Calu3 (cell line): ENCODE measurements around the gene SAP30. TPM values are rescaled to one million over a fixed set of nuclear protein-coding genes. Genes with fewer than 3 reads are reported as not detected.

Experiments
- Bru-seq: library from RNA; stranded (reverse); fragments of 400-500 nt; gene quantifications from one replicate; lab custom pipeline; 2021; lab: Mats Ljungman, UMichigan
- BruChase-seq, 2 experiments: library from RNA; stranded (reverse); fragments of 400-500 nt; gene quantifications; one replicate each; lab custom pipeline; 2021; lab: Mats Ljungman, UMichigan
- BruUV-seq: library from RNA; stranded (reverse); fragments of 400-500 nt; replicated peaks from 2 replicates; lab custom pipeline; 2021; lab: Mats Ljungman, UMichigan
- CTCF ChIA-PET: fragments of 300-600 bp; sonication (Branson Sonifier 250); formaldehyde crosslinking; loops from one replicate; lab custom pipeline; 2022; ENCODE audit warnings: antibody characterized with exemption; lab: Charles Lee
- DNase-seq: peaks from one replicate; pipeline ENCODE4 v3.0.0; 2022
- H3K27ac Mint-ChIP-seq: one replicate; pipeline ENCODE4 v1.8.0; 2022; ENCODE audit warnings: mixed read lengths; ENCODE audit not compliant: unreplicated experiment
- H3K27me3 Mint-ChIP-seq: one replicate; pipeline ENCODE4 v1.8.0; 2022; ENCODE audit warnings: mixed read lengths; ENCODE audit not compliant: unreplicated experiment
- H3K36me3 Mint-ChIP-seq: one replicate; pipeline ENCODE4 v1.8.0; 2022; ENCODE audit warnings: mild to moderate bottlenecking, moderate library complexity, mixed read lengths; ENCODE audit not compliant: insufficient read depth, unreplicated experiment
- H3K4me1 Mint-ChIP-seq: one replicate; pipeline ENCODE4 v1.8.0; 2022; ENCODE audit warnings: mild to moderate bottlenecking, low read depth, mixed read lengths; ENCODE audit not compliant: unreplicated experiment
- H3K4me3 Mint-ChIP-seq: one replicate; pipeline ENCODE4 v1.8.0; 2022; ENCODE audit warnings: mild to moderate bottlenecking, low read depth, moderate library complexity, mixed read lengths; ENCODE audit not compliant: unreplicated experiment
- H3K9me3 Mint-ChIP-seq: one replicate; pipeline ENCODE4 v1.8.0; 2022; ENCODE audit warnings: low read depth, mixed read lengths; ENCODE audit not compliant: unreplicated experiment
- intact Hi-C: fragments of 100-400 bp; cut with micrococcal nuclease; formaldehyde crosslinking; loops from one replicate; pipeline ENCODE4 v1.10.0; 2022; ENCODE audit not compliant: unreplicated experiment
- long read RNA-seq: library from polyadenylated mRNA; stranded (forward); transcript quantifications from one replicate; pipeline ENCODE4 v2.0.0, GENCODE V29; 2022
- total RNA-seq: library from RNA; stranded (reverse); gene quantifications from 2 replicates; pipeline ENCODE4 v1.2.3, GENCODE V29; 2022
- TF ChIP-seq, protein P1 (sequence below): fragments of 200-600 bp; IDR thresholded peaks from one replicate; pipeline ENCODE4 v1.8.0; 2022; ENCODE audit warnings: antibody characterized with exemption; ENCODE audit not compliant: unreplicated experiment

The SAP30 gene, protein sequence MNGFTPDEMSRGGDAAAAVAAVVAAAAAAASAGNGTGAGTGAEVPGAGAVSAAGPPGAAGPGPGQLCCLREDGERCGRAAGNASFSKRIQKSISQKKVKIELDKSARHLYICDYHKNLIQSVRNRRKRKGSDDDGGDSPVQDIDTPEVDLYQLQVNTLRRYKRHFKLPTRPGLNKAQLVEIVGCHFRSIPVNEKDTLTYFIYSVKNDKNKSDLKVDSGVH
- total RNA-seq (10.6 and 12.7 TPM in 2 replicates), Bru-seq, nascent RNA (percentile 47 among the genes with signal in this experiment), BruChase-seq, experiment 1, labeled RNA remaining after a 6-hour chase (percentile 55 among the genes with signal in this experiment), BruChase-seq, experiment 2, labeled RNA remaining after a 2-hour chase (percentile 65 among the genes with signal in this experiment)
- long read RNA-seq, transcript SAP30-201 (4 exons, 1,108 nt): major isoform, 27 of 29 reads
- long read RNA-seq, partial matches to known transcripts: 2 of 29 reads
- long read RNA-seq, other reads (novel, unspliced or antisense): 0 of 29 reads

DNA sequence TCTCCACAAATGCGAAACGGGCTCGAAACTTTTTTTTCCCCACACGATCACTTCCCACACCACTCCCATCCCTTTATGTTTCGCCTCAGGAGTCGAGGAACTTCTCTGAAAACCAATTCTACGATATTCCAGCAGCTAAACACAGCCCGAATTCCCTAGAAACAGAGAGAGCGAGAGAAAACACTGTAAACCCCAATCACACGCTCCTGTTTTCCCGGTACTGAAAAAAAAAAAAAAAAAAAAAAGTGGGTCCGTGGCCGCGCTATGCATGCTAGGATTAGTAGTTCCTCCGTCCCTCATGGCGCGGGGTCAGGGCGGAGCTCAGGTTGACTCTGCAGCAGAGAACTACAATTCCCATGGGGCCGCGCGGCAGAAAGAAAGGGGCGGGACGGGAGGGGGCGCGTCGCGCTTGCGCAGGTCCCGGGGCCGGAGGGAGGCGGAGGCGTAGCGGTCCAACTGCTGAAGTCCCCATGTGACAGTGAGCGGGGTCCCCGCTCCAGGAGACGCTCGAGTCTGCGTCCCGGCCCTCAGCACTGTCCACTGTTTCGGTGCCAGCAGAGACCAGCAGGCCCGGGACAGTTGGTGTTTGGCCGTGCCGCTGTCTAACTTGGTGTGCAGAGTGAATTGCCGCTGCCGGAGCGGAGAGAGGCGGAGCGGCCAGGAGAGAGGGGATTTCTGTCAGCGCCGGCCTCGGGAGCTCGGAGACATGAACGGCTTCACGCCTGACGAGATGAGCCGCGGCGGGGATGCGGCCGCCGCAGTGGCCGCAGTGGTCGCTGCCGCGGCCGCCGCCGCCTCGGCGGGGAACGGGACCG is at the start of gene SAP30:
TSS of gene SAP30 (plus strand) at position 478 of the 815 bp plus-strand sequence. CDS start at position 707, 229 bp downstream.
- BruUV-seq: no TSS peak
- CTCF ChIA-PET: interaction anchor here (0.6 to 1.2 kb wide), 7 partner anchors 36 to 1471 kb away, joined by 3 to 12 read pairs (median 5); partner anchors contain the start of gene HMGB2
- H3K9me3 Mint-ChIP-seq: no peaks in the 10 kb centered on the region
- intact Hi-C loops: loop anchor here (5.0 kb wide), 1 partner anchor 42 kb away; no protein-coding TSS in a partner anchor
- TF ChIP-seq, protein P1, sequence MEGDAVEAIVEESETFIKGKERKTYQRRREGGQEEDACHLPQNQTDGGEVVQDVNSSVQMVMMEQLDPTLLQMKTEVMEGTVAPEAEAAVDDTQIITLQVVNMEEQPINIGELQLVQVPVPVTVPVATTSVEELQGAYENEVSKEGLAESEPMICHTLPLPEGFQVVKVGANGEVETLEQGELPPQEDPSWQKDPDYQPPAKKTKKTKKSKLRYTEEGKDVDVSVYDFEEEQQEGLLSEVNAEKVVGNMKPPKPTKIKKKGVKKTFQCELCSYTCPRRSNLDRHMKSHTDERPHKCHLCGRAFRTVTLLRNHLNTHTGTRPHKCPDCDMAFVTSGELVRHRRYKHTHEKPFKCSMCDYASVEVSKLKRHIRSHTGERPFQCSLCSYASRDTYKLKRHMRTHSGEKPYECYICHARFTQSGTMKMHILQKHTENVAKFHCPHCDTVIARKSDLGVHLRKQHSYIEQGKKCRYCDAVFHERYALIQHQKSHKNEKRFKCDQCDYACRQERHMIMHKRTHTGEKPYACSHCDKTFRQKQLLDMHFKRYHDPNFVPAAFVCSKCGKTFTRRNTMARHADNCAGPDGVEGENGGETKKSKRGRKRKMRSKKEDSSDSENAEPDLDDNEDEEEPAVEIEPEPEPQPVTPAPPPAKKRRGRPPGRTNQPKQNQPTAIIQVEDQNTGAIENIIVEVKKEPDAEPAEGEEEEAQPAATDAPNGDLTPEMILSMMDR: no peak
- H3K36me3 Mint-ChIP-seq: peaks cover 32% of the 10 kb centered on the region
- H3K4me3 Mint-ChIP-seq: peak within 1 kb of the TSS; percentile 87
- peak; percentile 91 for DNase-seq
- peak within 1 kb of the TSS; percentile 26 for H3K27ac Mint-ChIP-seq
- no peaks in the 10 kb centered on the region for H3K27me3 Mint-ChIP-seq
- H3K4me1 Mint-ChIP-seq: peaks cover 9% of the 10 kb centered on the region

DNA sequence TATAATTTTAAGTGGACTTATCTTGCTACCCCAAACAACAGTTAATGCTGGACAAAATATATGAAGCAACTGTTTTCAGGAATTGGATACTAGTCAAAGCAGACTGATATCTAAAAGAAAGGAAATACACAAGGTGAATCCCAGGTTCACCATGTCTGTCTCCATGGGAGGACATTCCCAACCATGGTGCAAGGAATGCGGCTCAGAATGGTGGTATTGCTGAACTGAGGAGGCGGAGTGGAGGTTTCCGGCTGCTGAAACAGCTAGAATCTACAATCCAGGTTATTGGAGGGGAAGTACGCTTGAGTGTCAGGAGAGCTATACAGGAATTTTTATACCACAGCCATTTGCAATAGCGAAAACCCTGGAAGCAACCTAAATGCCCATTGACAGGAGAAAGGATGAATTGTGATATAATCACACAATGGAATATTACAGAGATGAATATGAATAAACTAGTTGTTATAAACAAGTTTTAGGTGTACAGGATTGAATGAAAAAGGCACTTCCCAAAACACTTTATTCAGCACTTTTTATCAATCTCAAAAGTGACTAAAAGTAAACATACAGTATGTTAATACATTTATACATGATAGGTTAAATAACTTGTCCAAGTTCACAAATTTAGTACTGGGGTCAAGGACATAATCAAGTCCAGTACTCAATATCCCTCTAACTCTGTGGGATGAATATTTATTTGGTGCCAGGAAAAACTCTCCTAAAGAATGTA is 45.6 kb upstream of the SAP30 start:
- Mint-ChIP-seq H3K36me3 (peaks cover 6% of the 10 kb centered on the region), H3K4me1 (no peaks in the 10 kb centered on the region), H3K4me3 (no peak overlapping the region), H3K9me3 (no peaks in the 10 kb centered on the region), H3K27ac (no peak overlapping the region), H3K27me3 (no peaks in the 10 kb centered on the region)
- TF ChIP-seq, protein P1: no peak
- DNase-seq: no peak
- CTCF ChIA-PET: interaction anchor here (1.0 kb wide), 1 partner anchor 24 kb away, joined by 3 read pairs; no protein-coding TSS in a partner anchor
- BruUV-seq: no TSS peak
- intact Hi-C loops: no loop called here

DNA sequence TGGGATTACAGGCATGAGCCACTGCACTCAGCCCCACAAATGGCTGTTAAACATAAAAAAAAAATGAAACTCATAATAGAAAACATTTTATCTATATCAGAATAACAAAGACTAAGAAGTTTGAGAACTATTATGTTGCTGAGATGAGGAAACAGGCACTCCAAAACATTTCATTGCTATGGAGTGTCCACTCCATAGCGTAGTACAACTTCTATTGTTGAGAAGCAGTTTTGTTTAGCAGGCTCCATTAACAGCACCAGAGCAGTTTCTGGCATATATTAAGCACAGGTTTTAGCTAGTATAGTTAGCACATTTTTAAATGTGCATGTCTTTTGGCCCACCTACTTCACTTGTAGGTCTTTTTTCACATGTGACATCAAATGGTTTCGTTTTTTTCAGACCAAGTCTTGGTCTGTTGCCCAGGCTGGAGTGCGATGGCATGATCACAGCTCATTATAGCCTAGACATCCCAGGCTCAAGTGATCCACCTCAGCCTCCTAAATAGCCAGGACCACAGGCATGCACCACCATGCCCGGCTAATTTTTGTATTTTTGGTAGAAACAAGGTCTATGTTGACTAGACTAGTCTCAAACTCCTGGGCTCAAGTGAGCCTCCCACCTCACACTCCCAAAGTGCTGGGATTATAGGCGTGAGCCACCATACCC is 42.4 kb upstream of the SAP30 start:
- peaks cover 9% of the 10 kb centered on the region for H3K4me1 Mint-ChIP-seq
- no peak overlapping the region for H3K27ac Mint-ChIP-seq
- no peaks in the 10 kb centered on the region for H3K27me3 Mint-ChIP-seq
- no peak overlapping the region for H3K4me3 Mint-ChIP-seq
- no peak for DNase-seq
- CTCF ChIA-PET: no interaction called here
- TF ChIP-seq, protein P1: no peak
- no peaks in the 10 kb centered on the region for H3K9me3 Mint-ChIP-seq
- H3K36me3 Mint-ChIP-seq: peaks cover 30% of the 10 kb centered on the region
- no TSS peak for BruUV-seq
- intact Hi-C loops: no loop called here
